WTC11 (cell line): ENCODE results near the gene NMBR. TPM values are rescaled to one million over a fixed set of nuclear protein-coding genes. Genes with fewer than 3 reads are reported as not detected.

Experiments used
- ATAC-seq: fragments of 200-7000 bp; cut with Tn5 transposase; 2 replicates; pipeline ENCODE4 v1.10.0; 2021; ENCODE audit warnings: mild to moderate bottlenecking, moderate library complexity
- CTCF ChIA-PET: fragments of 300-600 bp; sonication (Branson Sonifier 250); formaldehyde crosslinking; loops from one replicate; lab custom pipeline; 2021; ENCODE audit warnings: antibody characterized with exemption; lab: Charles Lee
- POLR2A ChIA-PET: fragments of 350-600 bp; sonication (Branson Sonifier 250); formaldehyde crosslinking; loops from one replicate; lab custom pipeline; 2021; ENCODE audit warnings: antibody characterized with exemption; lab: Charles Lee
- DNase-seq: peaks from one replicate; pipeline ENCODE4 v3.0.0; 2021; ENCODE audit warnings: low spot score
- H3K27ac Mint-ChIP-seq: 2 replicates; pipeline ENCODE4 v1.8.0; 2021; ENCODE audit warnings: mixed read lengths
- H3K27me3 Mint-ChIP-seq: 2 replicates; pipeline ENCODE4 v1.8.0; 2021; ENCODE audit warnings: low read depth, mild to moderate bottlenecking, moderate library complexity, mixed read lengths
- H3K36me3 Mint-ChIP-seq: 2 replicates; pipeline ENCODE4 v1.8.0; 2021; ENCODE audit warnings: mixed read lengths
- H3K4me1 Mint-ChIP-seq: 2 replicates; pipeline ENCODE4 v1.8.0; 2022; ENCODE audit warnings: mixed read lengths
- H3K4me3 Mint-ChIP-seq: 2 replicates; pipeline ENCODE4 v1.8.0; 2021; ENCODE audit warnings: mild to moderate bottlenecking, moderate library complexity, mixed read lengths
- H3K9me3 Mint-ChIP-seq: 2 replicates; pipeline ENCODE4 v1.8.0; 2021; ENCODE audit warnings: mixed read lengths
- CTCF ChIP-seq: fragments of 200-600 bp; IDR thresholded peaks from 2 replicates; pipeline ENCODE4 v1.8.0; 2022; ENCODE audit warnings: antibody characterized with exemption
- E2F5 ChIP-seq: sonication (generic); formaldehyde crosslinking; IDR thresholded peaks from 2 replicates; pipeline ENCODE4 v1.8.1; 2022; ENCODE audit warnings: mild to moderate bottlenecking, moderate library complexity, missing genetic modification reagents
- ELF4 ChIP-seq: sonication (generic); formaldehyde crosslinking; IDR thresholded peaks from 2 replicates; pipeline ENCODE4 v1.8.1; 2022; ENCODE audit warnings: low read depth, mild to moderate bottlenecking, moderate library complexity, missing genetic modification reagents
- FOXK1 ChIP-seq: sonication (generic); formaldehyde crosslinking; IDR thresholded peaks from 2 replicates; pipeline ENCODE4 v1.8.0; 2022; ENCODE audit warnings: mild to moderate bottlenecking, moderate library complexity, missing genetic modification reagents
- GRHL2 ChIP-seq: fragments of 250-450 bp; sonication (Bioruptor Pico); IDR thresholded peaks from 2 replicates; pipeline ENCODE4 v1.8.0; 2022; ENCODE audit warnings: mild to moderate bottlenecking, moderate library complexity; ENCODE audit not compliant: insufficient replicate concordance, severe bottlenecking
- GTF2I ChIP-seq: fragments of 250-450 bp; sonication (Bioruptor Pico); conservative IDR thresholded peaks from 2 replicates; pipeline ENCODE4 v1.4.0; 2021; ENCODE audit warnings: mild to moderate bottlenecking
- NFE2L1 ChIP-seq: sonication (generic); formaldehyde crosslinking; IDR thresholded peaks from 2 replicates; pipeline ENCODE4 v1.8.1; 2023; ENCODE audit warnings: missing genetic modification reagents
- NR1H2 ChIP-seq: sonication (generic); formaldehyde crosslinking; IDR thresholded peaks from 2 replicates; pipeline ENCODE4 v1.9.0; 2021; ENCODE audit warnings: mild to moderate bottlenecking, moderate library complexity, missing genetic modification reagents
- OVOL2 ChIP-seq: fragments of 250-450 bp; sonication (Bioruptor Pico); IDR thresholded peaks from 2 replicates; pipeline ENCODE4 v1.9.0; 2021; ENCODE audit warnings: mild to moderate bottlenecking, borderline replicate concordance
- PRRX2 ChIP-seq: fragments of 250-450 bp; sonication (Bioruptor Pico); IDR thresholded peaks from 2 replicates; pipeline ENCODE4 v1.8.0; 2021; ENCODE audit warnings: mild to moderate bottlenecking
- RELA ChIP-seq: sonication (generic); formaldehyde crosslinking; IDR thresholded peaks from 2 replicates; pipeline ENCODE4 v1.8.1; 2022; ENCODE audit warnings: missing genetic modification reagents, mild to moderate bottlenecking, borderline replicate concordance
- ZNF138 ChIP-seq: sonication (generic); formaldehyde crosslinking; conservative IDR thresholded peaks from 2 replicates; pipeline ENCODE4 v1.8.1; 2022; ENCODE audit warnings: mild to moderate bottlenecking, moderate library complexity, missing genetic modification reagents
- ZNF219 ChIP-seq: sonication (generic); formaldehyde crosslinking; IDR thresholded peaks from 2 replicates; pipeline ENCODE4 v1.8.0; 2023; ENCODE audit warnings: missing genetic modification reagents, mild to moderate bottlenecking, borderline replicate concordance
- ZNF416 ChIP-seq: fragments of 250-450 bp; sonication (Bioruptor Pico); IDR thresholded peaks from 2 replicates; pipeline ENCODE4 v1.9.0; 2021; ENCODE audit warnings: mild to moderate bottlenecking, inconsistent platforms
- total RNA-seq: library from RNA; stranded (reverse); gene quantifications from 3 replicates; pipeline ENCODE4 v1.2.3, GENCODE V29; 2021
- TF ChIP-seq, protein P1 (sequence below): sonication (generic); formaldehyde crosslinking; IDR thresholded peaks from 2 replicates; pipeline ENCODE4 v1.8.0; 2022; ENCODE audit warnings: mild to moderate bottlenecking, missing genetic modification reagents
- TF ChIP-seq, protein P2 (sequence below): sonication (generic); formaldehyde crosslinking; conservative IDR thresholded peaks from 2 replicates; pipeline ENCODE4 v1.8.1; 2022; ENCODE audit warnings: mild to moderate bottlenecking, missing genetic modification reagents
- TF ChIP-seq, protein P3 (sequence below): sonication (generic); formaldehyde crosslinking; IDR thresholded peaks from 2 replicates; pipeline ENCODE4 v1.8.1; 2023; ENCODE audit warnings: mild to moderate bottlenecking, missing genetic modification reagents, moderate library complexity
- TF ChIP-seq, protein P4 (sequence below): fragments of 250-450 bp; sonication (Bioruptor Pico); IDR thresholded peaks from 2 replicates; pipeline ENCODE4 v2.1.2; 2022; ENCODE audit warnings: mild to moderate bottlenecking, moderate library complexity

NMBR gene
- total RNA-seq, 1 experiment from 2014 or later: not detected

DNA sequence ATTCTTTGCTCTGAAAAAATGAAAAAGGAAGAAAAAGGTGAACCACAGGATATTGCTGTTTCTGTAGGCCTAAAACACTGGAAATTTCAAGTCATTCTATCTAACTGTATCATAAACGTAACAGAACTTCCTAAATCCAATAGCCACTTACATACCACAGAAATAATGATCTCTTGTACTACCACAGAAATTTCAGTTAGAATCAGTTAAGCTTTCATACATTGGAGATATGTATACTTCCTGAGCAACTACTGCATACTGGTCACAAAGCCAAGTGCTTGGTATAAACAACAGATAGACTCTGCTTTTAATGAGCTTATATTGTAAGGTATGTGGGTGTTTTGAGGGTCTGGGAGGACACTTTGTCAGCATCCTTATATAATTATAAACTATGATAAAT lies 38.7 kb upstream of the NMBR start:
- Mint-ChIP-seq H3K27ac (no peak overlapping the region), H3K36me3 (no peaks in the 10 kb centered on the region; the same call in none of the 2 replicates), H3K4me1 (0 out of 2 replicates have a peak, but pooled peaks cover 7% of the 10 kb centered on the region), H3K27me3 (no peaks in the 10 kb centered on the region), H3K9me3 (no peaks in the 10 kb centered on the region), H3K4me3 (no peak overlapping the region)
- ChIA-PET CTCF (interaction anchor here (0.6 to 1.5 kb wide), 5 partner anchors 10 to 47 kb away, joined by 3 to 5 read pairs (median 3); partner anchors contain the start of genes NMBR and VTA1), POLR2A (no interaction called here)
- TF ChIP-seq, protein P1, sequence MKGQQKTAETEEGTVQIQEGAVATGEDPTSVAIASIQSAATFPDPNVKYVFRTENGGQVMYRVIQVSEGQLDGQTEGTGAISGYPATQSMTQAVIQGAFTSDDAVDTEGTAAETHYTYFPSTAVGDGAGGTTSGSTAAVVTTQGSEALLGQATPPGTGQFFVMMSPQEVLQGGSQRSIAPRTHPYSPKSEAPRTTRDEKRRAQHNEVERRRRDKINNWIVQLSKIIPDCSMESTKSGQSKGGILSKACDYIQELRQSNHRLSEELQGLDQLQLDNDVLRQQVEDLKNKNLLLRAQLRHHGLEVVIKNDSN (CRISPR knock-in tag): no peak
- TF ChIP-seq NR1H2 (CRISPR knock-in tag): no peak
- TF ChIP-seq, protein P2, sequence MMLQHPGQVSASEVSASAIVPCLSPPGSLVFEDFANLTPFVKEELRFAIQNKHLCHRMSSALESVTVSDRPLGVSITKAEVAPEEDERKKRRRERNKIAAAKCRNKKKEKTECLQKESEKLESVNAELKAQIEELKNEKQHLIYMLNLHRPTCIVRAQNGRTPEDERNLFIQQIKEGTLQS (CRISPR knock-in tag): no peak
- TF ChIP-seq ELF4: no peak
- no peak for TF ChIP-seq ZNF219 (CRISPR knock-in tag)
- no peak for TF ChIP-seq GRHL2 (CRISPR knock-in tag)
- TF ChIP-seq OVOL2 (CRISPR knock-in tag): no peak
- no peak for TF ChIP-seq ZNF416
- no peak for TF ChIP-seq FOXK1 (CRISPR knock-in tag)
- ATAC-seq: no peak
- DNase-seq: no peak

GRCh38 chr6:142184307-142184706 lies 37.4 kb upstream of the NMBR start:
- no peaks in the 10 kb centered on the region for H3K36me3 Mint-ChIP-seq
- POLR2A ChIA-PET: no interaction called here
- ATAC-seq (no peak), DNase-seq (no peak)
- TF ChIP-seq CTCF (no peak), RELA (no peak), NFE2L1 (CRISPR knock-in tag) (no peak), E2F5 (CRISPR knock-in tag) (no peak), GTF2I (CRISPR knock-in tag) (no peak), PRRX2 (CRISPR knock-in tag) (no peak), ZNF138 (CRISPR knock-in tag) (no peak)
- TF ChIP-seq, protein P3, sequence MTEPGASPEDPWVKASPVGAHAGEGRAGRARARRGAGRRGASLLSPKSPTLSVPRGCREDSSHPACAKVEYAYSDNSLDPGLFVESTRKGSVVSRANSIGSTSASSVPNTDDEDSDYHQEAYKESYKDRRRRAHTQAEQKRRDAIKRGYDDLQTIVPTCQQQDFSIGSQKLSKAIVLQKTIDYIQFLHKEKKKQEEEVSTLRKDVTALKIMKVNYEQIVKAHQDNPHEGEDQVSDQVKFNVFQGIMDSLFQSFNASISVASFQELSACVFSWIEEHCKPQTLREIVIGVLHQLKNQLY (CRISPR knock-in tag): no peak
- TF ChIP-seq, protein P4, sequence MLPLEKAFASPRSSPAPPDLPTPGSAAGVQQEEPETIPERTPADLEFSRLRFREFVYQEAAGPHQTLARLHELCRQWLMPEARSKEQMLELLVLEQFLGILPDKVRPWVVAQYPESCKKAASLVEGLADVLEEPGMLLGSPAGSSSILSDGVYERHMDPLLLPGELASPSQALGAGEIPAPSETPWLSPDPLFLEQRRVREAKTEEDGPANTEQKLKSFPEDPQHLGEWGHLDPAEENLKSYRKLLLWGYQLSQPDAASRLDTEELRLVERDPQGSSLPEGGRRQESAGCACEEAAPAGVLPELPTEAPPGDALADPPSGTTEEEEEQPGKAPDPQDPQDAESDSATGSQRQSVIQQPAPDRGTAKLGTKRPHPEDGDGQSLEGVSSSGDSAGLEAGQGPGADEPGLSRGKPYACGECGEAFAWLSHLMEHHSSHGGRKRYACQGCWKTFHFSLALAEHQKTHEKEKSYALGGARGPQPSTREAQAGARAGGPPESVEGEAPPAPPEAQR: no peak
- TF ChIP-seq, protein P2 (CRISPR knock-in tag): no peak
- no peak overlapping the region for H3K4me3 Mint-ChIP-seq
- H3K27me3 Mint-ChIP-seq: no peaks in the 10 kb centered on the region
- CTCF ChIA-PET: no interaction called here
- 0 out of 2 replicates have a peak, but pooled peaks cover 7% of the 10 kb centered on the region for H3K4me1 Mint-ChIP-seq
- H3K27ac Mint-ChIP-seq: no peak overlapping the region
- H3K9me3 Mint-ChIP-seq: no peaks in the 10 kb centered on the region
